NCI-H82 (cell line): Measurements from ENCODE around the gene CDH23.

ENCODE experiments used
- DNase-seq: peaks from one replicate; lab custom pipeline; 2025; lab: John Stamatoyannopoulos, UW

CDH23 gene

DNA sequence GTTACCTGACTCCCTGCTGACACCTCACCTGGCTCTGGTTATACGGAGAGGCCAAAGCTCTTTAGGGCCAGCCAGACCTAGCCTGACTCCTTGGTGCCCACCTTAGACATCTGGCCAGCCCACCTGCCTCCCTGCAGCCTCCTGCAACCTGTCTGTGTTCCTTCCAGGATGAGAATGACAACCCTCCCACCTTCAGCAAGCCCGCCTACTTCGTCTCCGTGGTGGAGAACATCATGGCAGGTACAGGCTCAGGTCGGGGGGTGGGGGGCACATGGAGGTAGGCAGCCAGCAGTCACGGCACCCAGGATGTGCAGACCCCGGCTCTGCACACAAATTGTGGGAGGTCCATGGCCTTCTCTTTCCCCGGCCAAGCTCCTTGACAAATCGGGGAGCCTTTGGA, 290.8 kb downstream of the CDH23 start:
- no peak for DNase-seq

DNA sequence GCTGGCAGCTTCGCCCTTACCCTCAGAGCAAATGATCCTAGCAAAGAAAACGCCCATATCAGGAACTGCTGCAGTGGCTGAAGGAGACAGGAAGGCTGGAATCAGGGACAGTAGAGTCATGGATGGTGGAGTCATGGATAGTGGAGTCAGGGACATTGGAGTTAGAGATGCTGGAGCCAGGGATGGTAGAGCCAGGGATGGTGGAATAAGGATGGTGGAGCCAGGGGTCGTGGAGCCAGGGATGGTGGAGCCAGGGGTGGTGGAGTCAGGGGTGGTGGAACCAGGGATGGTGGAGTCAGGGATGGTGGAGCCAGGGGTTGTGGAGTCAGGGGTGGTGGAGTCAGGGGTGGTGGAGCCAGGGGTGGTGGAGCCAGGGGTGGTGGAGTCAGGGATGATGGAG, 291.5 kb downstream of the CDH23 start:
- DNase-seq, result no peak

DNA sequence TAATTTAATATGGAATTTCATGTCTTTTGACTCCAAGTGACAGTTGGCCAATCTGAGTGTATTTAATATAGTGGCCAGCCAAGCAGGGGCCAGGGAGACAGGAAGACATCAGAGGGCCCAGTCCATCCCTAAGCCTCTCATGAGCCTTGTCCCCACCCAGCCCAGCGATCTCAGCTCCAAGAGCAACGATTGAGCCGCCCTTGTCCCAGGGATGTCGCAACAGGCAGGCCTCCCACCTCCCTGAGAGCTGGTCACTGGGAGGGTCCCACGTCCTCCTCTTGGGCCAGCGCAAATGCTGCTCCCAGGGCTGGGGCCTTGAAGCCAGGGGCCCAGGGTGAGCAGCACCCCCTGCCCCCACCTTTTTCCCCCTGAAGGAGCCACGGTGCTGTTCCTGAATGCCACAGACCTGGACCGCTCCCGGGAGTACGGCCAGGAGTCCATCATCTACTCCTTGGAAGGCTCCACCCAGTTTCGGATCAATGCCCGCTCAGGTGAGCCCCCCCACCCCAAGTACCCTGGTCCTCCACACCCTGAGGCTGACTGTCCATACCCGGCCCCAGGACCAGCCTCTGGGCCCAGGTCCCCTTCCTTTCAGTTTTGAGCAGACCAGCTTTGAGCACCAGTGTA, 293.5 kb downstream of the CDH23 start:
- no peak for DNase-seq

DNA sequence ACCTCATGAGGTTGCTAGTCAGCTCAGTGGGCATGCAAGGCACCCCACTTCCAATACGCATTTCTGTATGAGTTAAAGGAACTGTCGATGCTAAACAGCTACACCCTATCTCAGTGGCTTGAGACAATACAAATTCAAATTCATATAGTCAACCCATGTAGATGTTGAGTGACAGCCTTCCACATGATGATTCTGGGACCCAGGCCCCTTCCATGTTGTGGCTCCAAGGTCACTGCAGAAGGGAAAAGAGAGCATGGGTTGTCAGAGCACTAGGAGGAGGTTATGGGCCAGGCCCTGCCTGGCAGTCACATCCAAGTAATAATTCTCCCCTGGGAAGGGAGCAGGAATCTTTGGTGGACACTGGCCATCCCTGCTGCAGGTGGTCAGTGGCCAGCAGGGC, 294.7 kb downstream of the CDH23 start:
- no peak for DNase-seq

DNA sequence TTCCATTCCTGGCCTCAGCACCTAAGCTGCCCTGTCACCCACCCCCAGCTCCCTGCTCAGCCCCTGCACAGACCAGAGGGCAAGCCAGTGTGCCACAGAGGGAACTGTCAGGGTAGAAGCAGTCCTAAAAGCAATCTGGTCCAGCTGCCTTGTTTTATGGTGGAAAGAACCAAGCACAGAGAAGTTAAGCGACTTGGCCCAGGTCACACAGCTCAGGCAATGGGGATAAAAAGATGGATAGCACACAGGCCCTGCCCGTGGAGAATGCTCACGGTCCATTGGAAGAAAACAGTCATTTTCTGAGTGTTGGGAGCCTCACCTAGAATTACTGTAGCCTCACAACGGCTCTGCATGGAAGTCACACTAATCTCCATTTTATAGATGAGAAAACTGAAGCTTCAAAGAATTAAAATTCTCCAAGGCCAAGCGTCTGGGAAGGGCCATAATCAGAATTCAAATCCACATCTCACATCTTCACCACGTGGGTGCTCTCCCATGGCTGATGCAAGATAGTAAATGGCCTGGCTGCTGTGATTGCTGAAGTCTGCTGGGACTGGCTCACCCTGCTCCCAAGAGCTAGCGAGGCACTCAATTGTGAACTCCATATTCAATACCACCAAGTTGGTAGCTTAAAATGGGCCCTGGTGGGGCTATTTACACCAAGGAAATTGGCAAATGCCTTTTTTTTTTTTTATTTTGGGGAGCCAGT, 296.0 kb downstream of the CDH23 start:
- DNase-seq, result no peak

DNA sequence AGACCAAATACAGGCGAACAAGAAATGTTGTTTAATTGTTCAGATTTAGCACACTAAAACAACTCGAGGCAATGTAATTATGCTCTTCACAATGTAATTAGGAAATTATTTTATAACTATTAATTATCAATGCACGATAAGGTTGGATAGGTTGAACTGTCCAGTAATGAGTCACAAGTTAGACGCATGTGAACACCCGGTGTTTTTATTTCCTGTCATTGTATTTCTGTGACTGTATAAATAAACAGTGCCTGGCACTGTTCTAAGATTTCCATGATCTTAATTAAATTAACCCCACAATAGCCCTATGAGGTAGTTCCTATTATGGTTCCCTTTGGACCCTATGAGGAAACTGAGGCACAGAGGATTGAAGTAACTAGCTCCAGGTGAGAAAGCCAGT, 296.7 kb downstream of the CDH23 start:
- no peak for DNase-seq

DNA sequence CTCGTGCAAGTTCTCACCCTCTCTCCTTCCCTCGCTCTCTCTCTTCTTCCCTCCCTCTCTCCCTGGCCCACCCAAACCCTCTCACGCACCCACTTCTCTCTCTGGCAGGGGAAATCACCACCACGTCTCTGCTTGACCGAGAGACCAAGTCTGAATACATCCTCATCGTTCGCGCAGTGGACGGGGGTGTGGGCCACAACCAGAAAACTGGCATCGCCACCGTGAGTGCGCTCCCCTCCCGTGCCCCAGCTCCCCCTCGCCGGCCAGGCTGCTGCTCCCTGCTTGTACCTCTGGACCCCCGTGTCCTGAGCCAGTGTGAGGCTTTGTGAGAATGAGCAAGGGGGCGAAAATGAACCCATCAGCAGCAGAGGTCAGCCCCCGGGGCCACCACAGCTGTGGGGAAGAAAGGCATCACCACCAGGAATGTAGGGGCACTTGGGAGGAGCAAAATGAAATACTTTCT, 297.4 kb downstream of the CDH23 start:
- no peak for DNase-seq

DNA sequence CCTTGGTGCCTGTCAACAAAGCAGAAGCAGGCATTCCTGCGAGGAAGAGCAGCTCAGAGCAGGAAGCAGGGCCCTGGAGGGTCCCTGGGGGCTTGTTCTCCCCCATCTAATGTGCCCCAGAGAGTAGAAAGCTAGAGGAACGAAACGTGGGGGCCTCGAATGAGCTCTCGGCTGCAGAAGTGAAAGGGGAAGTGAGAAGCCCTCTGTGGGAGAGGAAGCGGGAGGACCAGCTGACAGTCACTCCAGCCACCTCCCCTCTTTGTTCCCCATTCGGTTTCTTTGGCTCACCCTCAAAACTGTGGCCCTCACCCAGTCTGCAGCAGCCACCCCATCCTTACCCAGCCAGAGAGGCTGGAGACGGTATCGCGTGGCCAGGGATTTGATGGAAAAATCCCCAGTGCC, 297.8 kb downstream of the CDH23 start:
- DNase-seq, result no peak

DNA sequence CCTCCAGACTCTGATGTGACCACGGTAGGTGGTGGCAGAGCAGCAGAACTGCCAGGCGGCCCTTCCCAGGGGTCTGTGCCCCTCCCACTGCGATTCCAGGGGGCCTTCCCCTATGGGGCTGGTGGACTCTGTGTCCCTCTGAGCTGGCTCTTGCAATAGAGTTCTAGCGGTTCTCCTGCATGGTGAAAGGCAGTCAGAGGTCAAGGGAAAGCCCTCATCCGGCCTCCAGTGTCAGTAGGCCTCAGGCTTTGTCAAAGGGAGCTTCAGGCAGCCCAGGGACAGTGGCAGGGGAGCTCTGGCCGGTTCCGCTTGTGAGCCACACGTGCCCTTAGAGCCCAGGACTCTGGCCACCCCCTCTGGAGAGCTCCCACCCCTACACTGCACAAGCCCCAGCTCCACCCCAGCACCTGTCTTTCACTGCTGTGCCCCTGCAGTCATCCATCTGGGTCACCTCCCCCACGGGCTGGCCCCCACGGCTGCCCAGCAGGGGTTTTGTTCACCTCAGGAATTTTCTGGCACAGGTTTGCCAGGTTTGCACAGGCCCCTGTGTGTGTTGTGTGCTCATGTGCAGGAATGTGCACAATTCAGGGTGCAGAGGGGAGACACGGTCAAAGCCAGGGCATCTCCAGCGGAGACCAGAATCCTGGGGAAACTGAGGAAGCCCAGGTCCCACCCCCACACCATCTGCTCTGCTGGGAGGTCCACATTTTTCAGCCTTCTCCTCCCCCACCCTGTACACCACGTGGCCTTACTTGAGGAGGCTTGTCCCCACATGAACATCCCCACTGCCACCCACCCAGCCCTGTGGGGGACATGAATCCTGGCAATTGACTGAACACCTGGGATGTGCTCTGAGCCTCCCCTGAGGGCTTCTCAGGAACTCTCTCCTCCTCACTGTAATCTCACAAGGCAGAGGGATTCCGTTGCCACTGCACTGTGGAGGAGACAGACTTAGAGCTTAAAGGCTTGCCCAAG, 299.1 kb downstream of the CDH23 start:
- DNase-seq, result no peak

DNA sequence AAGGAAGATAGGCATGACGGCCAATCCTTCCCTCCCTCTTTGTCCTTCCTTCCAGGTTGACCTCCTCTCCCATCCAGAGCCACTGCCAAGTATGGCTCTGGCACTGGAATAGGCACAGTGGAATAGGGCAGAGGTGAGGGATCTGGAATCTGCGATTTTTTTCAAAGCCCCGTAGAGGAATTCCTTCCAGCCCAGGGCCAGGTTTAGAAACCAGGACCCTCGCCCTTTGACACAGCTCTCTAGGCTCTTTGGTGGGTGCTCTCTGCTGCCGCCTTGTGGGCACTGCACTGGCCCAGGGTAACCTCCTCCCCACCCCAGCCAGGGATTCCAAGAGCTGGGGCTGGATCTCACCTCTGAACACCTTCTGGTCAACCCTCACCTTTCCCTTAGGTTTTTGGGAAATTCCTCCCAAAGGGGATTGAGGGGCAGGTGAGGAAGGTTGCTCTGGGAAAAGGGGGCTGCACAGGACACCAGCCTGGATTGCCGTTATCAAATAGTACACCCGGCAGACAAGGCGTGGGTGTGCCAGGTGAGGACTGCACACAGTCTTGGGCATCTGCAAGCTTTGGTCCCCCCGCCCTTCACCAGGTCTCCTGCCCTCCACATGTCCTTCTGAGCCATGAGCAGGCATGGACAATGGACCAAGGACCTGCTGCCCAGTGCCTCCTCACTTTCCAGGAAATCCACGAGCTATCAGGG, 300.1 kb downstream of the CDH23 start:
- peak; percentile 79 for DNase-seq

DNA sequence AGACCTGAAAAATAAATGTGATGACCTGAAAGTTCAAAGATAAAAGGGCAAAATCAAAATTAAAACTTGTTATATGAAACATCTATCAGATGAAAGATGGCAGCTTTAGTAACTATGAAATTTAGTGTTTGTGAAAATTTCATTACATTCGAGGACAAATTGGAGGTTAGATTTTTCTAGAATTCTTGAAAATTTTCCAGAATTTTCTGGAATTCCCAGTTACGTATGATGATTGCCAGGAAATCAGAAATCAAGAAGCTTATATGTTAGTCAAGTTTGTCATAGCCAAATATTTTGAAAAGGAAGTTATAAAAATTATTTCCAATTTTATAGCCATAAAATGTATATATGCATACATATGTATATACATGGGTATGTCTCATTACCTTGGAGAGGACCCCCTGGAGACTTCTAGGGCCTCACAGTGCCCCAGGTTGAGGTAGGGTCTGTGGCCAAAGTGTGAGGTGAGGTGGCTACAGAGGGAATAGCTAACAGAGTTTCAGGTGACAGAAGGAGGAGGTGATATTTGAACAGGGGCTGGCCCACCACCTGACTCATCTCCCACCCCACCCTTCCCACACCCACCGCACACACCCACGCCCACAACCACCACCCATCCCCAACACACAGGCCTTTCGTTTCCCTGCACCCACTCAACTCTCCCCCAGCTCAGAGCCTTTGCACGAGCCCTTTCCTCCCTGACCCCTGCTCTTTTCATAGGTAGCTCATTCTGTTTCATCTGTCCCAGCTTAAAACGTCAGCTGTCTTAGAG, 301.4 kb downstream of the CDH23 start:
- DNase-seq, result no peak

DNA sequence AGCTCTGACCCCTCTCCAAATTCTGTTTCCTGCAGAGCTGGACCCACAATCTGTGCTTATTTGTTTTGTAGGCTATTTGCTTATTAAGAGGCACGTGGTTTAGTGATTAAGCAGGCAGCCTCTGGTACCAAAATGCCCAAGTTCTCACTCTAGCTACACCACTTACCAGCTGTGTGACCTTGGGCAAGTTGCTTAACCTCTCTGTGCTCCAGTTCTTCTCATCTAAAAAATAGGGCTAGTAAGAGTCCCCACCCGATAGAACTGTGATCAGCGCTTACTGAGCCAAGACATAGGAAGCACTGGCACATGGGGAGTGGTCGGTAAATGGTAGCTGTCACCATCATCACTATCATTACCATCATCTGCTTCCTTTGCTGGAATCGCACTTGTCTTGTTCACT, 302.0 kb downstream of the CDH23 start:
- DNase-seq, result no peak

DNA sequence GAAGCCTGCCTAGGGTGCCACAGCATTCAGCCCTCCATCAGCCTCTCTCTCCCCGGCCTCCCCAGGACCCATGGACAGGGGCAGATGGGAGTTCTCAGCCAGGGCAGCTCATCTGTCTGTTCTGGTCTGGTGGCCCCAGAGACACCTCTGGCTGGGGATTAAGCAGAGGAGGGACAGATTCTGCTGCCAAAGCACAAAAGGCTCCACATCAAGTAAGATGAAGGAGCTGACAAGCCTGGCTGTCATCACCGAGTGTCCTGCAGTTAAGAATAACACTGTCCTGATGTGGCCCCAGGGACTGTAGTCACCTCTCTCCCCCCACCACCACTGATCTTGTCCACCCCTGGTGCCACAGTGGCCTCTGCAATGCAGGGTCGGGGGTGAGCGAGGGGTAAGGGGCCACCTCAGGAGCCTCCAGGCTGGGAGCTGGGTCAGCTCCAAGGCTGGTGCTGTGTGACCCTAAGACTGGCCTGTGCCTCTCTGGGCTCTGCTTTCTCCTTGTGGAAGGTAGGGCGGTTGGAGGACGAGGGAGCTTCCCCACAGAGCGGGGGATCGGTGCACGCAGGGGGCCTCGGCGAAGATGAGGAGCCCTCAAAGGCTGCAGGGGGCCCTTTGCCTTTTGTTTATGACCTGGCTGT, 304.1 kb downstream of the CDH23 start:
- peak; percentile 63 for DNase-seq

DNA sequence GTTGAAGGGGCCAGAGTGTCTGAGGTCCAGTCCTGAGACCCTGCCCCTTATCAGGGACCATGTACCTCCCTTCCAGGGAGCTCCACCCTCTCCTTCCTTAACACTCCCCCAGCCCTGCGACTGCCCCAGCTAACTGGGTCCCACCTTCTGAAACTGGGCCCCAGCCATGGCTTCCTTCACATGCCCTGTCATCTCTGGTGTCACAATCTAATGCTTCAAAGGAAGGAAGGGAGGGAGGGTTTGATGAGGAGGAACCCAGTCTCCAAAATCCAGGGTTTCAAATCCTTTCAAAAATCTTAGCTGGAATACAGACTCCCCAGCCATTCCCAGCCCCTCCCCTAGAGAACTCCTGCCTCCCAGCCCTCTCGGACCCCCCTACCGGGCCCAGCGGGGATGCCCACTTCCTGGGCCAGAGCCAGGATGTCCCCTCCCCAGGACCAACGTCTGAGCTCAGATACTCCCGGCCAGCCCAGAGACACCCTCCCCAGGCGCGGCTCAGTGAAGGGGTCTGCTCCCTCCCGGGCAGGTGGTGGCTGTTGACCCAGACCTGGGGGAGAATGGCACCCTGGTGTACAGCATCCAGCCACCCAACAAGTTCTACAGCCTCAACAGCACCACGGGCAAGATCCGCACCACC, 304.9 kb downstream of the CDH23 start:
- DNase-seq, result no peak

DNA sequence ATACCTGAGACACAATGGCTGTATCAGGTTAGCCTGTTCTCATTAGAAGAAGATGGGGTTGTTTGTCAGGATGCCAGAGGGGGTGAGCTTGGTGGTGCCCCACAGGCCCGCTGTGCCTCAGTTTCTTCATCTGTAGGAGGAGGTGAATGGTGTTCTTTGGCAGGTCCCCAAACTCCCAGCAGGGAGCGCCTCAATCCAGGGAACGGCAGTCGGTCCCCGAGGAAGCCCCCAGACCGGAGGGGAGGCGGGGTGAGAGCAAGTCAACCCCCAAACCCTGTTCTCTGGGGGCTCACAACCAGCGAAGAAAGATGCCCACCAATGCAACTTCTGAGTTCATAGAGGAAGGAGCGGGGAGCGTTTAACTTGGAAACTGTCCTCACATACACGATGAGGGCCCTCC, 306.9 kb downstream of the CDH23 start:
- no peak for DNase-seq

DNA sequence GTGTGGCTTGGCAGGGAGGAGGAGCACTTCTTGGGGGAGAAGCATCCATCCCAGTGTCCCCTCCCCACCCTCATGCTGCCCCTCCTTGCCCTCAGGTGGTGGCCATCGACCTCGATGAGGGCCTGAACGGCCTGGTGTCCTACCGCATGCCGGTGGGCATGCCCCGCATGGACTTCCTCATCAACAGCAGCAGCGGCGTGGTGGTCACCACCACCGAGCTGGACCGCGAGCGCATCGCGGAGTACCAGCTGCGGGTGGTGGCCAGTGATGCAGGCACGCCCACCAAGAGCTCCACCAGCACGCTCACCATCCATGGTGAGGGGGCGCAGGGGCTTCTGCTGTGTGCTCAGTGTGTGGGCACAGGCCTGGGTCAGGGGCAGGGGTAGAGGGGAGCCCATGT, 308.1 kb downstream of the CDH23 start:
- no peak for DNase-seq

DNA sequence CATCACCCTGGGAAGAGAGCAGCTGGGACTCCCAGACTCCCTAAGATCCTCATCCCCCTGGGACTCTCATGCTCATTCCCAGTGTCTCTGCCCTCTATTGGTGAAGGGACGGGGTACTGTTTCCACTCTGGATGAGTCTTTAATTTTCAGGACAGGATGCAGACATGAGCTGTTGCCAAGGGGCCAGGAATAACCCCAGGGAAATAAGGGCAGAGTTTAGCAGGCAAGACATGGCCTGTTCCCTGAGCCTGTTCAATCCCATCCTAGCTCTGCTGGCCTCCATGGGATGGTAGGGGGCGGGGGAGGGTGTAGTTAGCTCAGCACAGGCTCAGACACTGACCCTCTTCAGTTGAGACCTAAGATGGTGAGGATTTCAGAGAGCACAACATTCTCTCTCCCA, 308.9 kb downstream of the CDH23 start:
- peak; percentile 35 for DNase-seq

DNA sequence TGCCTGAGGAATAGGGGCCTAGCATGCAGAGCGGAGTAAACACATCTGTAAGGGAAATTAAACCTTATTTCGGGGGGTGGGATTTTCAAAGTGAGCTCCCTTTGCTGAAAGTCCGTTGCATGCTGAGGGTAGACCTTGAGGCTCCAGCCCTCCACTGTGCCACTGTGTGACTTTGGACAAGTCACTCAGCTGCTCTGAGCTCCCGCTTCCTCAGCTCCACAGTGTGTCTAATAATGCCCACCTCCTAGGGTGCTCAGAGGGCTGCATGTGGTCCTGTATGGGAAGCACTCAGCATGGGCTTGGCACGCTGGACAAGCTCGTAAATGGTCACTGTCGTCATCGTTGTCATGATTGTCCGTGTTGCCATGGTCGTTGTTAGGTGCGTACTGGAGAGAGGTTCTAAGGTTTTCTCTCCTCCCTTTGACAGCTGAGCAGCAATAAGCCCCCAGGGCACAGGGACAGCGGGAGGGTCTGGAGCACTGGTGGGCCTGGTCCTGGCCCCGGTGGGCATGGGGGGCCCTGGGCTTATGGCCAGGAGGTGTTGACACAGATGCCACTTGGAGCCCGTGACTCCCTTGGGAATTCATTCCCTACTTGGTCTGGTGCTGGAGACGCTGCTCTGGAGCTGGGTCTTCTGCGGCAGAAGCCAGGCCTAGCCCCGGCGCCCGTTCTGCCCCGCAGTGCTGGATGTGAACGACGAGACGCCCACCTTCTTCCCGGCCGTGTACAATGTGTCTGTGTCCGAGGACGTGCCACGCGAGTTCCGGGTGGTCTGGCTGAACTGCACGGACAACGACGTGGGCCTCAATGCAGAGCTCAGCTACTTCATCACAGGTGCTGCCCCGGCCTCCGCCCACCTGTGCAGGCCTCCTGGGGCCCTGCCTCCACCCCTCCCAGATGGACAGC, 309.7 kb downstream of the CDH23 start:
- no peak for DNase-seq

DNA sequence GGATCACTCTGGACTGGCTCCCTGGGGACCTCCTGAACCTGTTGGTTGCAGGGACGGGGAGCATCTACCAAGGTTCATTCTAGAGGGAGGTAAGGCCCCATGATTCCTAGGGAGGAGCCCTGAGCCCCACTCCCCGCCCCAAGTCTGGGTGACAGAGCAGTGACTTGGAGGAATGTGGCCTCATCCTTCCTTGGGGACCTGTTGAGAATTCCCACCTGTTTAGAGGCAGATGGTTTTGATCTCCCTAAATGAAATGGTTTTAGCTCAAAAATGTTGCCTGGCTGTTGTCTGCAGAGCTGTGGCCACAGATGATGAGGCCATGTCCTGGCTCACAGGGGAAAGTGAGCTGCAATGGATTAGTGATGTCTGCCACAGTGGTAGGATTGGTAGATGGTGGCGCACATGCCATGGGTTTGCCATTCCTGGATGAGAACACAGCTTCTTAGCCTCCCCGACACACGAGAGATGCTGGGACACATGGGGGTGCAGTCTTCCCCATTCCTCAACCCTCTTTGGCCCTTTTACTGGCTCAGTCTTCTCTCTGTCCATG, 310.6 kb downstream of the CDH23 start:
- DNase-seq, result no peak
